Measurements from ENCODE around the gene DELE1. TPM values are rescaled to one million over a fixed set of nuclear protein-coding genes. Genes with fewer than 3 reads are reported as not detected.

DELE1 gene
- polyA plus RNA-seq, 1 donor from 2014 or later: 49.6 TPM

- TF ChIP-seq, protein P1, sequence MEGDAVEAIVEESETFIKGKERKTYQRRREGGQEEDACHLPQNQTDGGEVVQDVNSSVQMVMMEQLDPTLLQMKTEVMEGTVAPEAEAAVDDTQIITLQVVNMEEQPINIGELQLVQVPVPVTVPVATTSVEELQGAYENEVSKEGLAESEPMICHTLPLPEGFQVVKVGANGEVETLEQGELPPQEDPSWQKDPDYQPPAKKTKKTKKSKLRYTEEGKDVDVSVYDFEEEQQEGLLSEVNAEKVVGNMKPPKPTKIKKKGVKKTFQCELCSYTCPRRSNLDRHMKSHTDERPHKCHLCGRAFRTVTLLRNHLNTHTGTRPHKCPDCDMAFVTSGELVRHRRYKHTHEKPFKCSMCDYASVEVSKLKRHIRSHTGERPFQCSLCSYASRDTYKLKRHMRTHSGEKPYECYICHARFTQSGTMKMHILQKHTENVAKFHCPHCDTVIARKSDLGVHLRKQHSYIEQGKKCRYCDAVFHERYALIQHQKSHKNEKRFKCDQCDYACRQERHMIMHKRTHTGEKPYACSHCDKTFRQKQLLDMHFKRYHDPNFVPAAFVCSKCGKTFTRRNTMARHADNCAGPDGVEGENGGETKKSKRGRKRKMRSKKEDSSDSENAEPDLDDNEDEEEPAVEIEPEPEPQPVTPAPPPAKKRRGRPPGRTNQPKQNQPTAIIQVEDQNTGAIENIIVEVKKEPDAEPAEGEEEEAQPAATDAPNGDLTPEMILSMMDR (IDR thresholded peaks at IDR 0.05; ENCODE audit: poor library complexity, severe bottlenecking): no peak
- TF ChIP-seq TAF1 (IDR thresholded peaks at IDR 0.05; ENCODE audit: low read depth) (no peak), POLR2AphosphoS5 (IDR thresholded peaks at IDR 0.05) (no peak), EP300 (conservative IDR thresholded peaks at IDR 0.05; ENCODE audit: poor library complexity, severe bottlenecking) (no peak), MXI1 (conservative IDR thresholded peaks at IDR 0.05; ENCODE audit: poor library complexity, severe bottlenecking) (no peak), EZH2 (IDR thresholded peaks at IDR 0.05; ENCODE audit: borderline replicate concordance, insufficient read depth, low read length, poor library complexity, severe bottlenecking) (no peak), SMC3 (conservative IDR thresholded peaks at IDR 0.05; ENCODE audit: poor library complexity) (no peak), RAD21 (conservative IDR thresholded peaks at IDR 0.05) (no peak)
- TF ChIP-seq, protein P2, sequence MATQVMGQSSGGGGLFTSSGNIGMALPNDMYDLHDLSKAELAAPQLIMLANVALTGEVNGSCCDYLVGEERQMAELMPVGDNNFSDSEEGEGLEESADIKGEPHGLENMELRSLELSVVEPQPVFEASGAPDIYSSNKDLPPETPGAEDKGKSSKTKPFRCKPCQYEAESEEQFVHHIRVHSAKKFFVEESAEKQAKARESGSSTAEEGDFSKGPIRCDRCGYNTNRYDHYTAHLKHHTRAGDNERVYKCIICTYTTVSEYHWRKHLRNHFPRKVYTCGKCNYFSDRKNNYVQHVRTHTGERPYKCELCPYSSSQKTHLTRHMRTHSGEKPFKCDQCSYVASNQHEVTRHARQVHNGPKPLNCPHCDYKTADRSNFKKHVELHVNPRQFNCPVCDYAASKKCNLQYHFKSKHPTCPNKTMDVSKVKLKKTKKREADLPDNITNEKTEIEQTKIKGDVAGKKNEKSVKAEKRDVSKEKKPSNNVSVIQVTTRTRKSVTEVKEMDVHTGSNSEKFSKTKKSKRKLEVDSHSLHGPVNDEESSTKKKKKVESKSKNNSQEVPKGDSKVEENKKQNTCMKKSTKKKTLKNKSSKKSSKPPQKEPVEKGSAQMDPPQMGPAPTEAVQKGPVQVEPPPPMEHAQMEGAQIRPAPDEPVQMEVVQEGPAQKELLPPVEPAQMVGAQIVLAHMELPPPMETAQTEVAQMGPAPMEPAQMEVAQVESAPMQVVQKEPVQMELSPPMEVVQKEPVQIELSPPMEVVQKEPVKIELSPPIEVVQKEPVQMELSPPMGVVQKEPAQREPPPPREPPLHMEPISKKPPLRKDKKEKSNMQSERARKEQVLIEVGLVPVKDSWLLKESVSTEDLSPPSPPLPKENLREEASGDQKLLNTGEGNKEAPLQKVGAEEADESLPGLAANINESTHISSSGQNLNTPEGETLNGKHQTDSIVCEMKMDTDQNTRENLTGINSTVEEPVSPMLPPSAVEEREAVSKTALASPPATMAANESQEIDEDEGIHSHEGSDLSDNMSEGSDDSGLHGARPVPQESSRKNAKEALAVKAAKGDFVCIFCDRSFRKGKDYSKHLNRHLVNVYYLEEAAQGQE (IDR thresholded peaks at IDR 0.05; ENCODE audit: borderline replicate concordance): no peak
- no peak within 1 kb of the TSS for H3K9ac ChIP-seq (ENCODE audit: low read length)
- H3K27me3 ChIP-seq (ENCODE audit: insufficient read depth, low read depth, low read length): no peaks in the 10 kb centered on the region
- no peak within 1 kb of the TSS for H2AFZ ChIP-seq (ENCODE audit: low read depth, low read length)
- no peak within 1 kb of the TSS for H3K27ac ChIP-seq (ENCODE audit: low read length)
- H3K79me2 ChIP-seq (replicated peaks; ENCODE audit: insufficient read depth, low read length): no peaks in the 10 kb centered on the region
- H3K9me2 ChIP-seq (ENCODE audit: insufficient read depth, low read length): no peaks in the 10 kb centered on the region
- no peak within 1 kb of the TSS for H3K4me2 ChIP-seq (ENCODE audit: low read length)
- H3K36me3 ChIP-seq (ENCODE audit: insufficient read depth, low read length): no peaks in the 10 kb centered on the region
- H3K4me3 ChIP-seq (ENCODE audit: low read length): no peak within 1 kb of the TSS
- no peaks in the 10 kb centered on the region for H4K20me1 ChIP-seq (ENCODE audit: insufficient read depth)
- H3K9me3 ChIP-seq (ENCODE audit: low read length): no peaks in the 10 kb centered on the region
- H3F3A ChIP-seq (ENCODE audit: insufficient read depth, low read length, poor library complexity, severe bottlenecking): peaks cover 3% of the 10 kb centered on the region
Observed at GRCh38 chr5:141958113-141958512, 34.4 kb downstream of the DELE1 start, which contains the start of gene PCDH12. Gene PCDH12 (minus strand): TSS chr5:141958202. CDS start chr5:141957851, 351 bp downstream.

- Histone ChIP-seq H3K27ac (ENCODE audit: low read length) (no peak overlapping the region), H3K9me3 (ENCODE audit: low read length) (no peaks in the 10 kb centered on the region), H4K20me1 (ENCODE audit: insufficient read depth) (no peaks in the 10 kb centered on the region), H3K27me3 (ENCODE audit: insufficient read depth, low read depth, low read length) (no peaks in the 10 kb centered on the region), H2AFZ (ENCODE audit: low read depth, low read length) (no peak overlapping the region), H3K9me2 (ENCODE audit: insufficient read depth, low read length) (no peaks in the 10 kb centered on the region), H3K4me2 (ENCODE audit: low read length) (no peak overlapping the region), H3F3A (ENCODE audit: insufficient read depth, low read length, poor library complexity, severe bottlenecking) (peaks cover 5% of the 10 kb centered on the region), H3K9ac (ENCODE audit: low read length) (no peak overlapping the region), H3K79me2 (replicated peaks; ENCODE audit: insufficient read depth, low read length) (no peaks in the 10 kb centered on the region), H3K4me3 (ENCODE audit: low read length) (no peak overlapping the region), H3K36me3 (ENCODE audit: insufficient read depth, low read length) (no peaks in the 10 kb centered on the region)
- no peak for TF ChIP-seq TAF1 (IDR thresholded peaks at IDR 0.05; ENCODE audit: low read depth)
- TF ChIP-seq POLR2AphosphoS5 (IDR thresholded peaks at IDR 0.05): no peak
- TF ChIP-seq EZH2 (IDR thresholded peaks at IDR 0.05; ENCODE audit: borderline replicate concordance, insufficient read depth, low read length, poor library complexity, severe bottlenecking): no peak
- TF ChIP-seq, protein P1 (IDR thresholded peaks at IDR 0.05; ENCODE audit: poor library complexity, severe bottlenecking): no peak
Observed at GRCh38 chr5:141958546-141959172, 35.0 kb downstream of the DELE1 start.

Data from neural cell (in vitro differentiated cells).